Endothelial cell (in vitro differentiated cells): ENCODE measurements around the gene ADAMTSL1. TPM values are rescaled to one million over a fixed set of nuclear protein-coding genes. Genes with fewer than 3 reads are reported as not detected.

Source experiments
- DNase-seq: peaks from one replicate; pipeline ENCODE4 v3.0.0; 2021; ENCODE audit warnings: low spot score
- H3K27ac Mint-ChIP-seq: one replicate; pipeline ENCODE4 v1.8.0; 2021; ENCODE audit warnings: mixed read lengths, inconsistent platforms; ENCODE audit not compliant: unreplicated experiment
- H3K27me3 Mint-ChIP-seq: one replicate; pipeline ENCODE4 v1.8.0; 2021; ENCODE audit warnings: mild to moderate bottlenecking, moderate library complexity, mixed read lengths, inconsistent platforms; ENCODE audit not compliant: unreplicated experiment
- H3K36me3 Mint-ChIP-seq: one replicate; pipeline ENCODE4 v1.8.0; 2021; ENCODE audit warnings: mild to moderate bottlenecking, low read depth, mixed read lengths, inconsistent platforms; ENCODE audit not compliant: unreplicated experiment
- H3K4me1 Mint-ChIP-seq: one replicate; pipeline ENCODE4 v1.8.0; 2021; ENCODE audit warnings: mild to moderate bottlenecking, mixed read lengths, inconsistent platforms; ENCODE audit not compliant: unreplicated experiment
- H3K4me3 Mint-ChIP-seq: one replicate; pipeline ENCODE4 v1.8.0; 2021; ENCODE audit warnings: mild to moderate bottlenecking, mixed read lengths, inconsistent platforms; ENCODE audit not compliant: unreplicated experiment
- H3K9me3 Mint-ChIP-seq: one replicate; pipeline ENCODE4 v1.8.0; 2021; ENCODE audit warnings: mixed read lengths, inconsistent platforms; ENCODE audit not compliant: unreplicated experiment
- CTCF ChIP-seq: fragments of 200-600 bp; sonication (generic); IDR thresholded peaks from one replicate; pipeline ENCODE4 v1.5.0; 2021; ENCODE audit warnings: antibody characterized with exemption; ENCODE audit not compliant: unreplicated experiment
- total RNA-seq: library from RNA; stranded (reverse); fragmentation: NEBNext Ultra II Directional; extraction: Animal tissue kit (Norgen Biotek cat#: 25700); gene quantifications from one replicate; pipeline ENCODE4 v1.2.1, GENCODE V29; 2021; ENCODE audit not compliant: unreplicated experiment

Gene ADAMTSL1
- total RNA-seq, 1 donor from 2014 or later = 18.2 TPM

GRCh38 chr9:18761742-18762300, 287.9 kb downstream of the ADAMTSL1 start:
- no peak overlapping the region for H3K27ac Mint-ChIP-seq
- H3K36me3 Mint-ChIP-seq = no peaks in the 10 kb centered on the region
- no peaks in the 10 kb centered on the region for H3K4me1 Mint-ChIP-seq
- H3K9me3 Mint-ChIP-seq = no peaks in the 10 kb centered on the region
- no peak for TF ChIP-seq CTCF
- DNase-seq = no peak
- no peak overlapping the region for H3K4me3 Mint-ChIP-seq
- no peaks in the 10 kb centered on the region for H3K27me3 Mint-ChIP-seq

GRCh38 chr9:18766989-18767550, 293.1 kb downstream of the ADAMTSL1 start:
- Mint-ChIP-seq H3K36me3 (no peaks in the 10 kb centered on the region), H3K27ac (no peak overlapping the region), H3K4me3 (no peak overlapping the region), H3K9me3 (no peaks in the 10 kb centered on the region), H3K4me1 (peaks cover 13% of the 10 kb centered on the region), H3K27me3 (no peaks in the 10 kb centered on the region)
- no peak for TF ChIP-seq CTCF
- DNase-seq = no peak

DNA sequence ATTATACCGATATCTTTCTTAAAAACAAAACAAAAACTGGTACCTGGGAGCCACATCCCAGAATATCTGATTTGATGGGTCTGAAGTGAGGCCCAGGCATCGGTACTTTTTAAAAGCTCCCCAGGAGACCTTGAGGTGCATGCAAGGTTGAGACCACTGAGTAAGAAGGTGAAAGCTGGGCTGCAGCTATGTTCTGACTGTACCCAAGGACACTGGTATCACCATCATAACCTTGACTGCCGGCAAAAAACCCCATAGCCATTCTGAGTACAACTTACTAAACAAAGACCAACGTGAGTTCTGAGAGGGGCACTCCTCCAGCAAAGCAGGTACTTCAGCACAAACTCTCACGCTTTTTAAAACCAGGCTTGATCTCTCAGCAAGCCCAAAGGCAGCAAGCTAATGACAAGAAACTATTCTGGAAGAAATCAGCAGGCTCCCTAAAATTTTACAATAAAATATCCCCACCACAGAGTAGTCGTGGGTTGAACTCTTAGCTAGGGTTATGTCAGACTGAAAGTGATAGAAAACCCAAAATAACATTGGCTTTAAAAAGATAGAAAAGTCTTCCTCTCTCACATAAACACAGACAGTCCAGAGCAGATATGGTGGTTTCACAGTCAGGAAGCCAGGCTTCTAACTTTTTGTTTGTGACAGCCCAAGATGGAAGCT, 295.1 kb downstream of the ADAMTSL1 start:
- Mint-ChIP-seq H3K36me3 (no peaks in the 10 kb centered on the region), H3K27me3 (no peaks in the 10 kb centered on the region), H3K27ac (no peak overlapping the region), H3K9me3 (no peaks in the 10 kb centered on the region), H3K4me1 (peaks cover 14% of the 10 kb centered on the region), H3K4me3 (no peak overlapping the region)
- TF ChIP-seq CTCF = no peak
- DNase-seq = no peak

DNA sequence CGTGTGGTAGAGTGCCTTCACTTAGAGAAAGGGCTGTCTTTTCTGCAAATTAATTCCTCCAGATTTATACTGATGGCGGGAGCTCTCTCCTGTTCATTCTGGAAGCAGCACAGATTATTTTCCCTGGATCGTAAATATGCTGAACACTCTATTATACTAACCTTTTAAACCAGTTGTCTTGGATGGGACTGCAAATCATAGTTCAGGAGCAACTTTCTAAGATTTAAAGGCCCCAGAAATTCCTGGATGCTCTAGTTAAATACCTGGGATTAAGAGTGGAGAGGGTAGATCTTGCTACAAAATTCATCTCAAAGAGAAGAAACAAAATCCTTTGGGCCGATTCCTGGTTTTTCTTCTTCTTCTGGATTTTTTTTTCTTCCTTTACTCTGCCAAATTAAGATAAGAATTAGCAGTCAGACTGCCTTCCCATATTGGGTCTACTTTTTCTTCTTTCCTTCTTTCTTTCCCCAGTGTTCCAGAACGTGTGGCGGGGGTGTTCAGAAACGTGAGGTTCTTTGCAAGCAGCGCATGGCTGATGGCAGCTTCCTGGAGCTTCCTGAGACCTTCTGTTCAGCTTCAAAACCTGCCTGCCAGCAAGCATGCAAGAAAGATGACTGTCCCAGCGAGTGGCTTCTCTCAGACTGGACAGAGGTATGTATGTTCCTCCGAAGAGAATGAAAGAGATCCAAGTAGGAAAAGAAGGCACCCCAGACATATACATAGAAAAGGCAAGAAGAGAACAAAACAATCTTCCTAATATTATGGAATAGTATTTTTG, 296.4 kb downstream of the ADAMTSL1 start:
- H3K36me3 Mint-ChIP-seq = no peaks in the 10 kb centered on the region
- peaks cover 14% of the 10 kb centered on the region for H3K4me1 Mint-ChIP-seq
- no peak overlapping the region for H3K4me3 Mint-ChIP-seq
- no peaks in the 10 kb centered on the region for H3K27me3 Mint-ChIP-seq
- no peaks in the 10 kb centered on the region for H3K9me3 Mint-ChIP-seq
- no peak overlapping the region for H3K27ac Mint-ChIP-seq
- no peak for TF ChIP-seq CTCF
- DNase-seq = no peak
